GM21825 (cell line): ENCODE measurements around the gene PIK3C2G.

Source experiments
- ATAC-seq: cut with Tn5 transposase; IDR thresholded peaks from one replicate; pipeline ENCODE4 v1.9.1; 2021; ENCODE audit warnings: mild to moderate bottlenecking, moderate library complexity; ENCODE audit not compliant: unreplicated experiment

Gene PIK3C2G

GRCh38 chr12:18277196-18277595 lies 15.9 kb downstream of the PIK3C2G start:
- ATAC-seq = no peak

GRCh38 chr12:18280728-18281127 lies 19.4 kb downstream of the PIK3C2G start:
- no peak for ATAC-seq

- no peak for ATAC-seq
These were observed 20.6 kb downstream of the PIK3C2G start for GRCh38 chr12:18281941-18282340.

GRCh38 chr12:18283831-18284230 lies 22.5 kb downstream of the PIK3C2G start:
- ATAC-seq = no peak

- no peak for ATAC-seq
These were observed 23.1 kb downstream of the PIK3C2G start for GRCh38 chr12:18284386-18284785.

- no peak for ATAC-seq
These were observed 23.8 kb downstream of the PIK3C2G start for GRCh38 chr12:18285161-18285560.

- no peak for ATAC-seq
These were observed 29.1 kb downstream of the PIK3C2G start for GRCh38 chr12:18290386-18290785.

GRCh38 chr12:18294889-18295288 lies 33.6 kb downstream of the PIK3C2G start:
- ATAC-seq = no peak

GRCh38 chr12:18296201-18296908 lies 35.0 kb downstream of the PIK3C2G start:
- ATAC-seq = no peak

- no peak for ATAC-seq
These were observed 35.6 kb downstream of the PIK3C2G start for GRCh38 chr12:18296909-18297280.

- no peak for ATAC-seq
These were observed 36.6 kb downstream of the PIK3C2G start for GRCh38 chr12:18297902-18298301.

GRCh38 chr12:18302809-18303430 lies 41.6 kb downstream of the PIK3C2G start:
- no peak for ATAC-seq

- no peak for ATAC-seq
These were observed 43.3 kb downstream of the PIK3C2G start for GRCh38 chr12:18304609-18305008.

- ATAC-seq = no peak
These were observed 45.0 kb downstream of the PIK3C2G start for GRCh38 chr12:18306311-18306710.

GRCh38 chr12:18313306-18313705 lies 52.0 kb downstream of the PIK3C2G start:
- ATAC-seq = no peak

- ATAC-seq = no peak
These were observed 58.8 kb downstream of the PIK3C2G start for GRCh38 chr12:18320036-18320617.

- no peak for ATAC-seq
These were observed 59.7 kb downstream of the PIK3C2G start for GRCh38 chr12:18320976-18321375.

GRCh38 chr12:18323159-18323558 lies 61.8 kb downstream of the PIK3C2G start:
- no peak for ATAC-seq

- no peak for ATAC-seq
These were observed 65.7 kb downstream of the PIK3C2G start for GRCh38 chr12:18327036-18327435.

GRCh38 chr12:18332173-18332572 lies 70.9 kb downstream of the PIK3C2G start:
- ATAC-seq = no peak

- ATAC-seq = no peak
These were observed 78.3 kb downstream of the PIK3C2G start for GRCh38 chr12:18339633-18340032.

GRCh38 chr12:18340186-18340585 lies 78.9 kb downstream of the PIK3C2G start:
- no peak for ATAC-seq
